Left ventricle myocardium inferior (tissue), 1 donor: Measurements from ENCODE around the gene TMPRSS3. TPM values are rescaled to one million over a fixed set of nuclear protein-coding genes. Genes with fewer than 3 reads are reported as not detected.

Experiments
- DNase-seq: peaks from one replicate; pipeline ENCODE4 v3.0.0-alpha.2; 2020
- H3K27ac ChIP-seq: fragments of 200-600 bp; replicated peaks from 2 replicates; pipeline ENCODE4 v1.8.0; 2021
- H3K27me3 ChIP-seq: fragments of 200-600 bp; 2 replicates; pipeline ENCODE4 v1.8.0; 2021; ENCODE audit warnings: low read depth
- H3K36me3 ChIP-seq: fragments of 200-600 bp; 2 replicates; pipeline ENCODE4 v1.8.0; 2021
- H3K4me1 ChIP-seq: fragments of 200-600 bp; 2 replicates; pipeline ENCODE4 v1.8.0; 2021
- H3K4me3 ChIP-seq: fragments of 200-600 bp; 2 replicates; pipeline ENCODE4 v1.8.0; 2021; ENCODE audit warnings: mild to moderate bottlenecking, moderate library complexity
- H3K9me3 ChIP-seq: fragments of 200-600 bp; replicated peaks from 2 replicates; pipeline ENCODE4 v1.8.0; 2021
- intact Hi-C: fragments of 100-400 bp; cut with micrococcal nuclease; formaldehyde crosslinking; loops from one replicate; pipeline ENCODE4 v1.11.0; 2022
- total RNA-seq: library from RNA; stranded (reverse); fragmentation: NEBNext Ultra II Directional; extraction: Animal tissue kit (Norgen Biotek cat#: 25700); gene quantifications from one replicate; pipeline ENCODE4 v1.2.1, GENCODE V29; 2021
- TF ChIP-seq, protein P1 (sequence below): fragments of 200-600 bp; IDR thresholded peaks from 2 replicates; pipeline ENCODE4 v1.8.0; 2021; ENCODE audit warnings: antibody characterized with exemption, mild to moderate bottlenecking, borderline replicate concordance
- donor health status: DM: no; HTN: yes; CAD: no; lungs with severe emphysema.

The TMPRSS3 gene
- total RNA-seq, 1 donor from 2014 or later, result not detected

DNA sequence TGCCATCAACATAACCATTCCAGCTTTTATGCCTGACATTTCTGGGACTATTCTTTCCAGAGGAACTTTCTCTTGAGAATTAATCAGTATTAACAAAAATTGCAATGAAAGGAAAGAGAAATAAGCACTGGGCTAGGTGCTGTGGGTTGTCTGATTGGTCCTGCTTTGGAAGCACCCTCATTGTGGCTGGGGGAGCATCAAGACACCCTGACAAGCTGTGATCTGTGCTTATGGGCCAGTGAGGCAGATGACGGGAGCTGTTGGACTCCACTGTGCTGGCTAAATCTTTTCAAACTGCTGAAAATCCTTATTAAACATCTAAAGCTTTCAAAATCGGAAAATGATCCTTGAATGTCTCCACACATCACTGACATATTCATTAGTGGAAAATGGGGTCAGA lies 27.8 kb upstream of the TMPRSS3 start:
- H3K4me1 ChIP-seq, result no peaks in the 10 kb centered on the region
- H3K27me3 ChIP-seq, result peaks cover 89% of the 10 kb centered on the region
- TF ChIP-seq, protein P1, sequence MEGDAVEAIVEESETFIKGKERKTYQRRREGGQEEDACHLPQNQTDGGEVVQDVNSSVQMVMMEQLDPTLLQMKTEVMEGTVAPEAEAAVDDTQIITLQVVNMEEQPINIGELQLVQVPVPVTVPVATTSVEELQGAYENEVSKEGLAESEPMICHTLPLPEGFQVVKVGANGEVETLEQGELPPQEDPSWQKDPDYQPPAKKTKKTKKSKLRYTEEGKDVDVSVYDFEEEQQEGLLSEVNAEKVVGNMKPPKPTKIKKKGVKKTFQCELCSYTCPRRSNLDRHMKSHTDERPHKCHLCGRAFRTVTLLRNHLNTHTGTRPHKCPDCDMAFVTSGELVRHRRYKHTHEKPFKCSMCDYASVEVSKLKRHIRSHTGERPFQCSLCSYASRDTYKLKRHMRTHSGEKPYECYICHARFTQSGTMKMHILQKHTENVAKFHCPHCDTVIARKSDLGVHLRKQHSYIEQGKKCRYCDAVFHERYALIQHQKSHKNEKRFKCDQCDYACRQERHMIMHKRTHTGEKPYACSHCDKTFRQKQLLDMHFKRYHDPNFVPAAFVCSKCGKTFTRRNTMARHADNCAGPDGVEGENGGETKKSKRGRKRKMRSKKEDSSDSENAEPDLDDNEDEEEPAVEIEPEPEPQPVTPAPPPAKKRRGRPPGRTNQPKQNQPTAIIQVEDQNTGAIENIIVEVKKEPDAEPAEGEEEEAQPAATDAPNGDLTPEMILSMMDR, result no peak
- H3K36me3 ChIP-seq, result no peaks in the 10 kb centered on the region
- H3K27ac ChIP-seq, result no peak overlapping the region
- intact Hi-C loops, result no loop called here
- no peak overlapping the region for H3K4me3 ChIP-seq
- no peak for DNase-seq
- peaks cover 22% of the 10 kb centered on the region for H3K9me3 ChIP-seq

DNA sequence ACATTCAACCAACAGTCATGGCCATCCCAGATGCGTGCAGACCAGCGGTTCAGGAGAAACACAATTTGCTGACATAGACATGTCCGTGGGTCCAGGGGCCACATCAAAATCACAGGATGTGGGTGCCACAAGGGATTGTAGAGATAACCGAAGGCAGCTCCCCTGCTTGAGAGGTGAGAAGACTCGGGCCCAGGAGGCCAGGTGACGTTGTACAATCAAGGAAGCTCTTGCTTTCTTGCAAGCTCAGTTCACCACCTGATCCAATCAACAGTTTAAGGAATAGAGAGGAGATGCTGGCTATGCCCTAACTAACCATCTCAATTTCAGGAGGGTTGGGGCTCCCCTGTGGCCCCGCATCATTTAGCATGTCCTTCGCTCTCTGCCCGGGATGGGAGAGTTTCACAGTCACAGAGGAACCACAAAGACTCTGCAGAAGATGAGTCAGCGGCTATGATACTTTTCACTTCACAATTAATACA lies 27.4 kb upstream of the TMPRSS3 start:
- no peak overlapping the region for H3K27ac ChIP-seq
- H3K4me1 ChIP-seq, result no peaks in the 10 kb centered on the region
- intact Hi-C loops, result no loop called here
- TF ChIP-seq, protein P1, result no peak
- no peak for DNase-seq
- peaks cover 89% of the 10 kb centered on the region for H3K27me3 ChIP-seq
- H3K9me3 ChIP-seq, result peaks cover 22% of the 10 kb centered on the region
- no peak overlapping the region for H3K4me3 ChIP-seq
- no peaks in the 10 kb centered on the region for H3K36me3 ChIP-seq

DNA sequence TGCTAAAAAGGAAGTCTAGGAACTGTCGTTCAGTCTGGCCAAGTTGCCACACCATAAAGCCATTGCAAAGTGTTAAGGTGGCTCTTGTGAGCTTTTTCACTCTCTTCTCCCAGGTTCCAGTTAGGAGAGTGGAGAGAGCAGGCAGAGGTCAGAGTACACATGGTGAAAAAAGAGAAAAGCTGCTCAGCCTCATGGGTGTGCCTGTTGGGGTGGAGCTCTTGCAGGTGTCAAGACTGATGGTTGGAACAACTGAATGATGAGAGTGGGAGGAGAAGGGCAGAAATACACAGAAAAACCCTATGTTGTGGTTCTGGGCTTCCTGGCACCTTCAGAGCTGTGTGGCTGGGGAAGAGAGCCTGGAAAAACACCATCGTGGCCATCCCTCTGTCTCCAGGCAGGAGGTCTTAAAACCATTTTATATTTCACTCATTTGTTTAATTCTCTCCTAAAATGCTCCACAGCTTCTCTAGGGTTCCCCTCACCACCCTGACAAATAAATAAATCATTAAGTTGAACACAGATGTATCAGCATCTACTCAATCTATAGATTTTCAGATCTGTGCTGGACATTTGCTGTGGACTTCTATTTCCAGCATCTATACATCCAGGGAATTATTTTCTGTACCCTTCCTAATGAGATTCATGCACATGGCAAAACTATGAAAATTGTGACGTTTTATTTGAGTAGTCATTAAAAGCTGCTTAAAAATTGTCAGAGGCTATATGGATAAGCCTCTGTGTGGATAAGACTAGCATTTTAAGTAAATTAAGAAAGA lies 25.4 kb upstream of the TMPRSS3 start:
- Histone ChIP-seq H3K9me3 (peaks cover 22% of the 10 kb centered on the region), H3K36me3 (no peaks in the 10 kb centered on the region), H3K4me3 (no peak overlapping the region), H3K27me3 (peaks cover 84% of the 10 kb centered on the region), H3K4me1 (no peaks in the 10 kb centered on the region), H3K27ac (no peak overlapping the region)
- intact Hi-C loops, result no loop called here
- TF ChIP-seq, protein P1, result no peak
- no peak for DNase-seq

DNA sequence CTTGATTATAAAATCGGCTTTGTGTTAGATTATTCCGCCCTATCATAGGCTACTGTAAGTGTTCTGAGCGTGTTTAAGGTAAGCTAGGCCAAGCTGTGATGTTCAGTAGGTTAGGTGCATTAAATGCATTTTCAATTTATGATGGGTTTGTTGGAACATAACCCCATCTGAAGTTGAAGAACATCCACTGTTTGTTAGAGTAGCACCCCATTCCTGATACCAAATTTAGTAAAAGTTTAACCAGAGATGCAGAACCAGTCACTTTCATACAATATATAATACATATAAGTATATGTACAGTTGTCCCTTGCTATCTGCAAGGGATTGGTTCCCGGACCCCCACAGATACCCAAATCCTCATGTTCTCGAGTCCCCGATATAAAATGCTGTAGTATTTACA lies 24.0 kb upstream of the TMPRSS3 start:
- Histone ChIP-seq H3K27me3 (peaks cover 91% of the 10 kb centered on the region), H3K27ac (no peak overlapping the region), H3K9me3 (peaks cover 22% of the 10 kb centered on the region), H3K36me3 (no peaks in the 10 kb centered on the region), H3K4me3 (no peak overlapping the region), H3K4me1 (no peaks in the 10 kb centered on the region)
- TF ChIP-seq, protein P1, result no peak
- DNase-seq, result no peak
- intact Hi-C loops, result no loop called here

DNA sequence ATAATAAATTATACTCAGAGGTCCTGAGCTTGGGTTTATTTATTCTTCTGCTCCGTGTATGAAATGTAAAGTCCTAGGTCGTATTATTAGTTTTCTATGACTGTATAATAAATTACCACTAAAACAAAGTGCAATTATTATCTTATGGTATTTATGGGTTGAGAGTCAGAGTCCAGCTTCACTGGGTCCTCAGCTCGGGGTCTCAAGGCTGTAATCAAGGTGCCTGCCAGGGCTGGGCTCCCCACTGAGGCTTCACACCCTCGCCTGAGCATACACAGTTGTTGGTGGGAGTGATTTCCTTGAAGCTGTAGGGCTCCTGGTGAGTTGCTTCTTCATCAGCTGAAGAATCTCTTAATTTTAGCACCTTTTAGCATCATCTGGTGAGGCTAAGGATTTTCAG lies 23.0 kb upstream of the TMPRSS3 start:
- Histone ChIP-seq H3K4me1 (no peaks in the 10 kb centered on the region), H3K27me3 (peaks cover 91% of the 10 kb centered on the region), H3K27ac (no peak overlapping the region), H3K9me3 (peaks cover 22% of the 10 kb centered on the region), H3K4me3 (no peak overlapping the region), H3K36me3 (no peaks in the 10 kb centered on the region)
- no peak for DNase-seq
- intact Hi-C loops, result no loop called here
- TF ChIP-seq, protein P1, result no peak
